ENCODE measurements around the gene PCDHA5.

GRCh38 chr5:140822281-140822629 is 842 bp downstream of the PCDHA5 start:
- no peak for TF ChIP-seq POLR2A (IDR thresholded peaks at IDR 0.05)
- TF ChIP-seq CTCF (IDR thresholded peaks at IDR 0.05), result no peak
